HCT116 (cell line): Measurements from ENCODE around the gene CARMIL1. TPM values are rescaled to one million over a fixed set of nuclear protein-coding genes. Genes with fewer than 3 reads are reported as not detected.

Source experiments
- ATAC-seq: fragments of 200-7000 bp; cut with Tn5 transposase; 2 replicates; pipeline ENCODE4 v1.9.1; 2020; ENCODE audit warnings: mild to moderate bottlenecking, moderate library complexity
- BruUV-seq: library from RNA; stranded (reverse); fragments of 400-500 nt; replicated peaks from 2 replicates; lab custom pipeline; 2021; lab: Mats Ljungman, UMichigan
- CTCF ChIA-PET: fragments of 300-600 bp; sonication (Branson Sonifier 250); formaldehyde crosslinking; loops from one replicate; lab custom pipeline; 2021; ENCODE audit warnings: antibody characterized with exemption; lab: Charles Lee
- POLR2A ChIA-PET: fragments of 300-600, 350-600 bp; sonication (Branson Sonifier 250); formaldehyde crosslinking; loops from one replicate; lab custom pipeline; 2021; ENCODE audit warnings: antibody characterized with exemption; lab: Charles Lee
- RAD21 ChIA-PET, 2 experiments: fragments of 300-600 bp; sonication (Branson Sonifier 250); formaldehyde crosslinking; loops; one replicate each; lab custom pipeline; 2023; ENCODE audit warnings: low total read pairs in 2 of 2; ENCODE audit not compliant: uncharacterized antibody in 2 of 2, unreplicated experiment in 2 of 2, low non-redundant PET in 1 of 2; lab: Charles Lee
- DNase-seq: peaks from one replicate; pipeline ENCODE4 v3.0.0-alpha.2; 2010; ENCODE audit warnings: low read depth, low spot score
- H2AFZ ChIP-seq: fragments of 200-600 bp; shearing (Covaris generic), sonication (generic); 2 replicates; pipeline ENCODE4 v1.6.1; 2017; ENCODE audit warnings: low read depth, mixed run types, mixed read lengths, antibody characterized with exemption, low read length; ENCODE audit not compliant: poor library complexity, severe bottlenecking
- H3K27ac ChIP-seq: 2 replicates; pipeline ENCODE4 v1.5.1; 2012; ENCODE audit warnings: low read depth, low read length
- H3K27me3 ChIP-seq: fragments of 200-600 bp; sonication (generic); 2 replicates; pipeline ENCODE4 v1.6.1; 2016; ENCODE audit warnings: mixed run types, low read length, mixed read lengths; ENCODE audit not compliant: insufficient read depth
- H3K36me3 ChIP-seq, 2 experiments: fragments of 200-500 bp in 1 of 2; fragments of 200-600 bp in 1 of 2; sonication (Bioruptor generic) in 1 of 2; sonication (generic) in 1 of 2; 2 replicates each; pipeline versions ENCODE4 v1.5.1 to v1.6.1; 2014 to 2016; ENCODE audit warnings: low read length in 2 of 2, inconsistent platforms in 1 of 2, mixed read lengths in 1 of 2, mixed run types in 1 of 2; ENCODE audit not compliant: insufficient read depth in 2 of 2, control insufficient read depth in 1 of 2
- H3K4me1 ChIP-seq, 2 experiments: fragments of 200-600 bp in 1 of 2; sonication (generic) in 1 of 2; 2 replicates each; pipeline versions ENCODE4 v1.5.1 to v1.6.1; 2012 to 2017; ENCODE audit warnings: low read length in 2 of 2, inconsistent platforms in 1 of 2, mild to moderate bottlenecking in 1 of 2, mixed read lengths in 1 of 2, mixed run types in 1 of 2, moderate library complexity in 1 of 2; ENCODE audit not compliant: insufficient read depth in 2 of 2, control insufficient read depth in 1 of 2
- H3K4me2 ChIP-seq: fragments of 200-600 bp; sonication (generic); 2 replicates; pipeline ENCODE4 v1.6.1; 2017; ENCODE audit warnings: mixed run types, low read length, mixed read lengths
- H3K4me3 ChIP-seq, 2 experiments: fragments of 200-600 bp in 1 of 2; sonication (generic) in 1 of 2; replicated peaks in 1 of 2; 2 replicates each; pipeline ENCODE4 v1.5.1; 2011 to 2016; ENCODE audit warnings: low read length in 2 of 2, control low read depth in 1 of 2, low read depth in 1 of 2, mild to moderate bottlenecking in 1 of 2, mixed read lengths in 1 of 2, mixed run types in 1 of 2
- H3K79me2 ChIP-seq: fragments of 200-600 bp; sonication (generic); 2 replicates; pipeline ENCODE4 v1.6.1; 2017; ENCODE audit warnings: mild to moderate bottlenecking, mixed run types, low read length, moderate library complexity, mixed read lengths; ENCODE audit not compliant: insufficient read depth
- H3K9ac ChIP-seq: fragments of 200-600 bp; sonication (generic); 2 replicates; pipeline ENCODE4 v1.6.1; 2016; ENCODE audit warnings: low read length, mixed read lengths
- H3K9me2 ChIP-seq: fragments of 200-600 bp; sonication (generic), shearing (Covaris generic); 2 replicates; pipeline ENCODE4 v1.6.1; 2017; ENCODE audit warnings: mixed run types, mild to moderate bottlenecking, moderate library complexity; ENCODE audit not compliant: insufficient read depth
- H3K9me3 ChIP-seq, 2 experiments: fragments of 200-500 bp in 1 of 2; fragments of 200-600 bp in 1 of 2; sonication (Bioruptor generic) in 1 of 2; sonication (generic) in 1 of 2; 2 replicates each; pipeline ENCODE4 v1.6.1; 2014 to 2017; ENCODE audit warnings: low read length in 2 of 2, mixed read lengths in 2 of 2, inconsistent platforms in 1 of 2, low read depth in 1 of 2, mild to moderate bottlenecking in 1 of 2, mixed run types in 1 of 2, moderate library complexity in 1 of 2; ENCODE audit not compliant: control insufficient read depth in 1 of 2, insufficient read depth in 1 of 2
- H4K20me1 ChIP-seq: fragments of 200-600 bp; sonication (generic), shearing (Covaris generic); 2 replicates; pipeline ENCODE4 v1.6.1; 2017; ENCODE audit warnings: mixed run types, mild to moderate bottlenecking, moderate library complexity; ENCODE audit not compliant: insufficient read depth
- CBX3 ChIP-seq: IDR thresholded peaks from 2 replicates; pipeline ENCODE4 v1.6.1; 2012; ENCODE audit warnings: low read depth
- CEBPB ChIP-seq: IDR thresholded peaks from 2 replicates; pipeline ENCODE4 v1.6.1; 2012; ENCODE audit warnings: low read depth
- CTCF ChIP-seq, 3 experiments: fragments of 200-600 bp in 1 of 3; sonication (generic) in 1 of 3; IDR thresholded peaks in 2 of 3; conservative IDR thresholded peaks in 1 of 3; 2 replicates each; pipeline ENCODE4 v1.5.1; 2012 to 2017; ENCODE audit warnings: low read depth in 2 of 3, low read length in 2 of 3, antibody characterized with exemption in 1 of 3, borderline replicate concordance in 1 of 3, control low read depth in 1 of 3, mild to moderate bottlenecking in 1 of 3, mixed read lengths in 1 of 3, mixed run types in 1 of 3, moderate library complexity in 1 of 3; ENCODE audit not compliant: insufficient read depth in 1 of 3
- ELF1 ChIP-seq: IDR thresholded peaks from 2 replicates; pipeline ENCODE4 v1.6.1; 2012; ENCODE audit warnings: low read depth, borderline replicate concordance
- FOSL1 ChIP-seq: IDR thresholded peaks from 2 replicates; pipeline ENCODE4 v1.6.1; 2012; ENCODE audit warnings: low read depth
- JUND ChIP-seq: IDR thresholded peaks from 2 replicates; pipeline ENCODE4 v1.6.1; 2012
- POLR2A ChIP-seq: IDR thresholded peaks from 2 replicates; pipeline ENCODE4 v1.7.0; 2011; ENCODE audit warnings: borderline replicate concordance; ENCODE audit not compliant: insufficient read depth, insufficient read length; ENCODE audit errors: extremely low read depth
- POLR2AphosphoS5 ChIP-seq: IDR thresholded peaks from 2 replicates; pipeline ENCODE4 v1.6.1; 2011; ENCODE audit warnings: mild to moderate bottlenecking, low read depth, low read length, moderate library complexity
- REST ChIP-seq: IDR thresholded peaks from 2 replicates; pipeline ENCODE4 v1.6.1; 2012; ENCODE audit warnings: low read depth
- SIN3A ChIP-seq: IDR thresholded peaks from 2 replicates; pipeline ENCODE4 v1.6.1; 2012; ENCODE audit warnings: low read depth
- SP1 ChIP-seq: IDR thresholded peaks from 2 replicates; pipeline ENCODE4 v1.6.1; 2012; ENCODE audit warnings: low read depth
- SRF ChIP-seq: IDR thresholded peaks from 2 replicates; pipeline ENCODE4 v1.6.1; 2012; ENCODE audit warnings: low read depth
- TCF7L2 ChIP-seq: IDR thresholded peaks from 2 replicates; pipeline ENCODE4 v1.7.0; 2011; ENCODE audit warnings: borderline replicate concordance, inconsistent platforms; ENCODE audit not compliant: insufficient read depth, insufficient read length; ENCODE audit errors: extremely low read depth
- ZFX ChIP-seq: fragments of 450-650 bp; IDR thresholded peaks from 2 replicates; pipeline ENCODE4 v1.6.1; 2017
- intact Hi-C: fragments of 100-400 bp; cut with micrococcal nuclease; formaldehyde crosslinking; loops from 2 replicates; pipeline ENCODE4 v1.10.0; 2022
- total RNA-seq: library from RNA; stranded (reverse); gene quantifications from one replicate; pipeline ENCODE4 v1.2.1, GENCODE V29; 2021; ENCODE audit not compliant: unreplicated experiment
- TF ChIP-seq, protein P1 (sequence below): IDR thresholded peaks from 2 replicates; pipeline ENCODE4 v1.6.1; 2011; ENCODE audit warnings: mild to moderate bottlenecking, low read length, moderate library complexity; ENCODE audit not compliant: insufficient replicate concordance; ENCODE audit errors: extremely low read depth

The CARMIL1 gene
- total RNA-seq, 1 experiment from 2014 or later, result 21.7 TPM

DNA sequence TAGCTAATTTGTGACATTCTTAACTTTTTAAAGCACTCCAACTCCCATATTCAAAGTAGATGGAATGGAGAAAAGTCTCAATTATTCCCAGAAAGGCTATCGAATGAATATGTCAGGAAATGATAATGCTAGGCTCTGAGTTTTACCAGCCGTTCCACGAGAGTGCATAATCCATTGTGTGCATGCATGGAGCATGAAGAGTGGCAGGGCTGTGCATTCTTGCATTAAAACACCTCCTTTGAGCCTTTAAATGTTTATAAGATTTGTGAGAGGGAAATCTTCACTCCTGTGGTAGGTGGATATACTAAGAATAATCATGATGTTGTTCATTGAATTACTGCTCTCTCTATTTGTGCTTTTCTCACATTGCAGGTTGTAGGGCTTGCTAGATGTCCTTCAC, 178.3 kb downstream of the CARMIL1 start (continued):
- TF ChIP-seq CTCF (IDR thresholded peaks at IDR 0.05 in 2 of 3, conservative IDR thresholded peaks at IDR 0.05 in 1 of 3; ENCODE audit: borderline replicate concordance in 1 of 3, insufficient read depth in 1 of 3, low read depth in 2 of 3, low read length in 2 of 3) (no peak), SRF (no peak)

DNA sequence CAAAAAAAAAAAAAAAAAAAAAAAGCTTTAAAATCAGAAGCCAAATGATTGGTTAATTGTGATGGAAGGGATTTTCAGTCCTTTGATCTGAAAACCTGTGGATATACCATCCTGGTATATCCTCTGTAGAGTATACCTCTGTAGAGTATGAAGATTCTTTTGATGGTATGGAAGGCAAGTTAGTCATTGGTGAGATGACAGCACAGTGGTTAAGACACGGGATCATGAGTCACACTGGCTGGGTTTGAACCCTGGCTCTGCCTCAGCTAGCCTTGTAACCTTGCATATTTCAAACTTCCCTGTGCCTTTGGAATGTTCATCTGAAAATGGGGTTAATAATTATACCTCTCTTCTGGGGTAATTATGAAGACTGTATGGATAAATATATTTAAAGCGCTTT, 179.3 kb downstream of the CARMIL1 start:
- RAD21 ChIA-PET, result interaction anchor here in 1 of 2 experiments (0.8 kb wide), 1 partner anchor 179 kb away, joined by 3 read pairs; the partner anchor contains the start of gene CARMIL1
- no peaks in the 10 kb centered on the region for H3K27me3 ChIP-seq
- intact Hi-C loops, result no loop called here
- POLR2A ChIA-PET, result no interaction called here
- DNase-seq, result peak; percentile 71
- H3K27ac ChIP-seq, result no peak overlapping the region
- no TSS peak for BruUV-seq
- H4K20me1 ChIP-seq, result no peaks in the 10 kb centered on the region
- peaks cover 10 to 27% of the 10 kb centered on the region in 2 experiments for H3K4me1 ChIP-seq
- no peak for TF ChIP-seq CBX3
- peak; percentile 46 for TF ChIP-seq SP1
- TF ChIP-seq POLR2A, result no peak
- TF ChIP-seq SIN3A, result no peak
- peak; percentile 87 for TF ChIP-seq FOSL1
- TF ChIP-seq ELF1, result no peak
- peak; percentile 72 for TF ChIP-seq JUND
- TF ChIP-seq, protein P1, sequence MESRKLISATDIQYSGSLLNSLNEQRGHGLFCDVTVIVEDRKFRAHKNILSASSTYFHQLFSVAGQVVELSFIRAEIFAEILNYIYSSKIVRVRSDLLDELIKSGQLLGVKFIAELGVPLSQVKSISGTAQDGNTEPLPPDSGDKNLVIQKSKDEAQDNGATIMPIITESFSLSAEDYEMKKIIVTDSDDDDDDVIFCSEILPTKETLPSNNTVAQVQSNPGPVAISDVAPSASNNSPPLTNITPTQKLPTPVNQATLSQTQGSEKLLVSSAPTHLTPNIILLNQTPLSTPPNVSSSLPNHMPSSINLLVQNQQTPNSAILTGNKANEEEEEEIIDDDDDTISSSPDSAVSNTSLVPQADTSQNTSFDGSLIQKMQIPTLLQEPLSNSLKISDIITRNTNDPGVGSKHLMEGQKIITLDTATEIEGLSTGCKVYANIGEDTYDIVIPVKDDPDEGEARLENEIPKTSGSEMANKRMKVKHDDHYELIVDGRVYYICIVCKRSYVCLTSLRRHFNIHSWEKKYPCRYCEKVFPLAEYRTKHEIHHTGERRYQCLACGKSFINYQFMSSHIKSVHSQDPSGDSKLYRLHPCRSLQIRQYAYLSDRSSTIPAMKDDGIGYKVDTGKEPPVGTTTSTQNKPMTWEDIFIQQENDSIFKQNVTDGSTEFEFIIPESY, result no peak
- TF ChIP-seq CEBPB, result peak; percentile 27; the same call in 1 of the 2 replicates
- TF ChIP-seq POLR2AphosphoS5, result no peak
- peak; percentile 71 for TF ChIP-seq TCF7L2
- TF ChIP-seq REST, result no peak
- TF ChIP-seq ZFX, result no peak
- TF ChIP-seq, all 23 proteins: peak for 5
- peak overlapping the region in 1 of 2 experiments; percentile 17; a peak in 1 of 4 replicates for H3K4me3 ChIP-seq
- CTCF ChIA-PET, result interaction anchor here (0.8 kb wide), 1 partner anchor 32 kb away, joined by 4 read pairs; no protein-coding TSS in a partner anchor
- no peaks in the 10 kb centered on the region for H3K9me3 ChIP-seq
- no peak overlapping the region for H3K9ac ChIP-seq
- no peaks in the 10 kb centered on the region for H3K36me3 ChIP-seq
- peak; percentile 98 for ATAC-seq
- H2AFZ ChIP-seq, result no peak overlapping the region
- H3K9me2 ChIP-seq, result no peaks in the 10 kb centered on the region
- H3K4me2 ChIP-seq, result peak overlapping the region; percentile 64
- H3K79me2 ChIP-seq, result no peaks in the 10 kb centered on the region
